Right hindlimb (tissue), 1 donor: ENCODE data around the gene CEACAM5.

Source experiments
- DNase-seq: peaks from one replicate; pipeline ENCODE4 v3.0.0-alpha.2; 2018

The CEACAM5 gene

GRCh38 chr19:41708481-41708880 is at the start of gene CEACAM5:
Gene CEACAM5, plus strand, starts transcription at chr19:41708626. Its CDS starts 106 bp downstream, at chr19:41708732.
- DNase-seq: no peak

GRCh38 chr19:41666075-41666474 is 42.4 kb upstream of the CEACAM5 start:
- no peak for DNase-seq

GRCh38 chr19:41668315-41668714 is 40.1 kb upstream of the CEACAM5 start:
- DNase-seq: no peak

GRCh38 chr19:41670755-41671154 is 37.7 kb upstream of the CEACAM5 start:
- no peak for DNase-seq

- no peak for DNase-seq
These were observed 36.9 kb upstream of the CEACAM5 start for GRCh38 chr19:41671486-41671885.

- DNase-seq: no peak
These were observed 26.0 kb upstream of the CEACAM5 start for GRCh38 chr19:41682437-41682836.

GRCh38 chr19:41687419-41687818 is 21.0 kb upstream of the CEACAM5 start:
- no peak for DNase-seq

GRCh38 chr19:41688098-41688497 is 20.3 kb upstream of the CEACAM5 start, which contains the start of gene CEACAM7:
Gene CEACAM7, minus strand, starts transcription at chr19:41688270. Its CDS starts 105 bp downstream, at chr19:41688165.
- DNase-seq: no peak

GRCh38 chr19:41688687-41689086 is 19.7 kb upstream of the CEACAM5 start:
- DNase-seq: no peak

GRCh38 chr19:41689993-41690800 is 18.2 kb upstream of the CEACAM5 start:
- no peak for DNase-seq

GRCh38 chr19:41690801-41691065 is 17.7 kb upstream of the CEACAM5 start:
- DNase-seq: no peak

GRCh38 chr19:41691268-41691970 is 17.0 kb upstream of the CEACAM5 start:
- no peak for DNase-seq

GRCh38 chr19:41694196-41694595 is 14.2 kb upstream of the CEACAM5 start:
- DNase-seq: no peak

- no peak for DNase-seq
These were observed 13.4 kb upstream of the CEACAM5 start for GRCh38 chr19:41694831-41695635.

GRCh38 chr19:41695745-41696144 is 12.7 kb upstream of the CEACAM5 start:
- no peak for DNase-seq

GRCh38 chr19:41696402-41697197 is 11.8 kb upstream of the CEACAM5 start:
- DNase-seq: no peak

- DNase-seq: no peak
These were observed 11.1 kb upstream of the CEACAM5 start for GRCh38 chr19:41697198-41697855.

- no peak for DNase-seq
These were observed 9.6 kb upstream of the CEACAM5 start for GRCh38 chr19:41698746-41699230.

GRCh38 chr19:41699231-41699967 is 9.0 kb upstream of the CEACAM5 start:
- no peak for DNase-seq

- DNase-seq: no peak
These were observed 8.5 kb upstream of the CEACAM5 start for GRCh38 chr19:41699968-41700323.
